DND-41 (cell line): ENCODE results near the gene COPZ1.

Source experiments
- CTCF ChIP-seq: IDR thresholded peaks from 2 replicates; pipeline ENCODE4 v1.5.1; 2012; ENCODE audit warnings: borderline replicate concordance, low read length, moderate library complexity, mild to moderate bottlenecking; ENCODE audit not compliant: poor library complexity, severe bottlenecking; ENCODE audit errors: extremely low read depth
- EZH2 ChIP-seq: IDR thresholded peaks from 3 replicates; pipeline ENCODE4 v1.6.1; 2012; ENCODE audit warnings: borderline replicate concordance, low read depth, mild to moderate bottlenecking, moderate library complexity, low read length, inconsistent platforms; ENCODE audit not compliant: severe bottlenecking

- TF ChIP-seq EZH2 (no peak), CTCF (no peak)
These were observed 32.0 kb downstream of the COPZ1 start for GRCh38 chr12:54356951-54357356.
